HTERT RPE-1 (cell line): ENCODE results near the gene ABCD3.

Experiments
- in situ Hi-C: fragments of 300-500 bp; cut with MboI; formaldehyde crosslinking; loops from 4 replicates; pipeline ENCODE4 v1.14.3; 2020; ENCODE audit warnings: low sequenced_read_pairs

The ABCD3 gene

GRCh38 chr1:94456736-94457135 lies 38.5 kb downstream of the ABCD3 start:
- in situ Hi-C loops: no loop called here

GRCh38 chr1:94462606-94463005 lies 44.4 kb downstream of the ABCD3 start:
- in situ Hi-C loops: no loop called here

GRCh38 chr1:94463056-94463764 lies 45.0 kb downstream of the ABCD3 start:
- in situ Hi-C loops: no loop called here

GRCh38 chr1:94463765-94464330 lies 45.7 kb downstream of the ABCD3 start:
- in situ Hi-C loops: no loop called here

- in situ Hi-C loops: no loop called here
Observed at GRCh38 chr1:94468708-94469107, 50.5 kb downstream of the ABCD3 start.

- in situ Hi-C loops: no loop called here
Observed at GRCh38 chr1:94471271-94471670, 53.1 kb downstream of the ABCD3 start.

GRCh38 chr1:94475232-94475631 lies 57.0 kb downstream of the ABCD3 start:
- in situ Hi-C loops: no loop called here

GRCh38 chr1:94479682-94480081 lies 61.5 kb downstream of the ABCD3 start:
- in situ Hi-C loops: no loop called here

GRCh38 chr1:94481473-94481933 lies 63.3 kb downstream of the ABCD3 start:
- in situ Hi-C loops: no loop called here

GRCh38 chr1:94486990-94487389 lies 68.8 kb downstream of the ABCD3 start:
- in situ Hi-C loops: no loop called here

- in situ Hi-C loops: no loop called here
Observed at GRCh38 chr1:94490556-94490955, 72.4 kb downstream of the ABCD3 start.

GRCh38 chr1:94496076-94496755 lies 78.0 kb downstream of the ABCD3 start:
- in situ Hi-C loops: no loop called here

GRCh38 chr1:94501426-94501825 lies 83.2 kb downstream of the ABCD3 start:
- in situ Hi-C loops: no loop called here

- in situ Hi-C loops: no loop called here
Observed at GRCh38 chr1:94501935-94502334, 83.7 kb downstream of the ABCD3 start.

- in situ Hi-C loops: no loop called here
Observed at GRCh38 chr1:94503153-94503552, 85.0 kb downstream of the ABCD3 start.

- in situ Hi-C loops: no loop called here
Observed at GRCh38 chr1:94504601-94505000, 86.4 kb downstream of the ABCD3 start.

GRCh38 chr1:94512816-94513215 lies 94.6 kb downstream of the ABCD3 start:
- in situ Hi-C loops: no loop called here

GRCh38 chr1:94514095-94514727 lies 96.0 kb downstream of the ABCD3 start:
- in situ Hi-C loops: no loop called here

GRCh38 chr1:94515296-94515947 lies 97.2 kb downstream of the ABCD3 start:
- in situ Hi-C loops: no loop called here

- in situ Hi-C loops: no loop called here
Observed at GRCh38 chr1:94519351-94519750, 101.2 kb downstream of the ABCD3 start.

GRCh38 chr1:94522304-94522703 lies 104.1 kb downstream of the ABCD3 start:
- in situ Hi-C loops: no loop called here
